Tibial nerve (tissue), 4 donors: ENCODE data around the gene RASSF4.

ENCODE experiments used
- CTCF ChIP-seq, 5 experiments: fragments of 200-600 bp in 3 of 5; fragments of 450-650 bp in 2 of 5; sonication (generic) in 3 of 5; IDR thresholded peaks; one replicate each; pipeline ENCODE4 v1.5.1; 2016 to 2019; ENCODE audit warnings: antibody characterized with exemption in 5 of 5, mild to moderate bottlenecking in 3 of 5, moderate library complexity in 2 of 5
- EP300 ChIP-seq, 2 donors: sonication (generic); formaldehyde crosslinking; IDR thresholded peaks; one replicate each; pipeline ENCODE4 v1.6.1; 2017; ENCODE audit warnings: antibody characterized with exemption in 2 of 2, mild to moderate bottlenecking in 1 of 2
- POLR2A ChIP-seq, 2 donors: fragments of 450-650 bp; IDR thresholded peaks; one replicate each; pipeline ENCODE4 v1.6.1; 2017; ENCODE audit warnings: antibody characterized with exemption in 2 of 2, mild to moderate bottlenecking in 2 of 2, moderate library complexity in 2 of 2

GRCh38 chr10:44963772-44964633 lies 4.4 kb downstream of the RASSF4 start:
- TF ChIP-seq POLR2A (IDR thresholded peaks at IDR 0.05) = peak; percentile 21 to 70
- TF ChIP-seq EP300 (IDR thresholded peaks at IDR 0.05) = peak; percentile 96 to 98
- TF ChIP-seq CTCF (IDR thresholded peaks at IDR 0.05) = peak in 2 of 5 experiments; percentile 11 to 44
